ENCODE results near the gene NPB.

The NPB gene

DNA sequence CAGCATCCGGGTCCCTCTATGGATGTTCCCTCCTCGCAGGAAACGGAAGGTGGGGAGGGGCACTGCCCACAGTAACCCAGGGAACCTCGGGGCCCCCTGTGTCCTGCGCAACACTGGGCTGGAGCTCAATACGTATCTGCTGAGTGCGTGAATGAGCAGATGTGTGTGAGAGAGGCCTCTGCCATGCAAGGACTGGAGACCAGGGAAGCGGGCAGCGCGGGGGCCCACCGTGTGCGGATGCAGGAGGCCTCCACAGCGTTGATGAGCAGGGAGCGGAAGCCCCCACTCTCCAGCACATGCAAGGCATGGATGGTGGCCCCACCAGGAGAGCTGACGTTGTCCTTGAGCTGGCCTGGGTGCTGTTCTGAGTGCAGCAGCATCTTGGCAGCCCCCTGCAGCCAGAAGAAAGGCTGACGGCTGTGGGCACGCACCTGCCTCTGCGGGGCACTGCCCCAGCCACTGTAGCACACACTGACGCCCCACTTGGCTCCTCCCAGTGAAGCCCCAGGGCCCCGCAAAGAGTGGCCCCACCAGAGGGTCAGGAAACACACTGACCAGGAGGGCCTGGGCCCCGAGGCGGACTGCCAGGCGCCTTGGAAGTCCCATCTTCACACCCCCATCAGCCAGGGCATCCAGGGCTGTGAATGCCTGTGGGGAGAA lies 32.2 kb downstream of the NPB start:
- TF ChIP-seq, protein P1, sequence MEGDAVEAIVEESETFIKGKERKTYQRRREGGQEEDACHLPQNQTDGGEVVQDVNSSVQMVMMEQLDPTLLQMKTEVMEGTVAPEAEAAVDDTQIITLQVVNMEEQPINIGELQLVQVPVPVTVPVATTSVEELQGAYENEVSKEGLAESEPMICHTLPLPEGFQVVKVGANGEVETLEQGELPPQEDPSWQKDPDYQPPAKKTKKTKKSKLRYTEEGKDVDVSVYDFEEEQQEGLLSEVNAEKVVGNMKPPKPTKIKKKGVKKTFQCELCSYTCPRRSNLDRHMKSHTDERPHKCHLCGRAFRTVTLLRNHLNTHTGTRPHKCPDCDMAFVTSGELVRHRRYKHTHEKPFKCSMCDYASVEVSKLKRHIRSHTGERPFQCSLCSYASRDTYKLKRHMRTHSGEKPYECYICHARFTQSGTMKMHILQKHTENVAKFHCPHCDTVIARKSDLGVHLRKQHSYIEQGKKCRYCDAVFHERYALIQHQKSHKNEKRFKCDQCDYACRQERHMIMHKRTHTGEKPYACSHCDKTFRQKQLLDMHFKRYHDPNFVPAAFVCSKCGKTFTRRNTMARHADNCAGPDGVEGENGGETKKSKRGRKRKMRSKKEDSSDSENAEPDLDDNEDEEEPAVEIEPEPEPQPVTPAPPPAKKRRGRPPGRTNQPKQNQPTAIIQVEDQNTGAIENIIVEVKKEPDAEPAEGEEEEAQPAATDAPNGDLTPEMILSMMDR (IDR thresholded peaks at IDR 0.05): no peak
- Histone ChIP-seq H3K27me3 (peaks cover 100% of the 10 kb centered on the region), H3K36me3 (no peaks in the 10 kb centered on the region), H3K4me1 (ENCODE audit: control insufficient read depth in 1 of 2, insufficient read depth in 1 of 2, low read depth in 1 of 2, low read length in 1 of 2) (peaks cover 21 to 23% of the 10 kb centered on the region in 2 experiments), H3K9me3 (no peaks in the 10 kb centered on the region), H3K27ac (no peak overlapping the region), H3K4me3 (ENCODE audit: low read depth in 1 of 2, low read length in 1 of 2) (no peak overlapping the region)

DNA sequence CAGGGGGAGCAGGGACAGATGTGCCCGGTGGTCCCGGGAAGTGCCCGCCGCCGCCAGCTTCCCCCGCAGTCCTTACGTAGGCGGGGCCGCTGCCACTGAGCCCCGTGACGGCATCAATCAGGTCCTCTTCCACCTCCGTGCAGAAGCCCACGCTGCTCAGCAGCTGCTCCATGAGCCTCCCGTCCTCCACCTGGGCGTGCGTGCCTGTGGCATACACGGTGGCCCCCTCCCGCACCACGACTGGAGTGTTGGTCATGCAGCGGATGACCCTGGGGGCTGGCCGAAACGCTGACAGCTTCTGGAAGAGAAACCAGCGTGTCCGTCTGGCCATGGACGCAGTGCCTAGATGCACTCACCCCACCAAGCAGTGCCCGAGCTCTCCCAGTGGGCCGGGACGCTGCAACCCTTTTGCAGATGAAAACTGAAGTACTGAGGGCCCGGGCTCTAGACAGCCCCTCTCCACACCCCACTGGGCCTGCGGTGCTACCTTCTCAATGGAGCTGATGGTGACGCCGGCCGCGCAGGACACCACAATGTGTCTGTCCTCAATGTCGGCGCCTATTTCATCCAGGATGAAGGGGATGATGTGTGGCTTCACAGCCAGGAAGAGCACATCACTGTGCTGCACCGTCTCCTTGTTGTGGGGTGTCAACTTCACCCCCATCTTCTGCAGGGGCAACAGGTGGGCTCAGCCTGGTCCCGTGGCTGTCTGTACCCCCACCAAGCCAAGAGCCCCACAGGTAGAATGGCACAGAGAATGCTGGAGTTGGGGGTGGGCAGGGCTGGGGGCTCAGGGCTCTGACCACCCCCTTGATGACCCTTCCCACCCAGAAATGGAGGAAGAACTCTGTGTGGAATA lies 33.0 kb downstream of the NPB start:
- Histone ChIP-seq H3K27me3 (peaks cover 100% of the 10 kb centered on the region), H3K36me3 (no peaks in the 10 kb centered on the region), H3K27ac (no peak overlapping the region), H3K4me3 (ENCODE audit: low read depth in 1 of 2, low read length in 1 of 2) (no peak overlapping the region), H3K9me3 (no peaks in the 10 kb centered on the region), H3K4me1 (ENCODE audit: control insufficient read depth in 1 of 2, insufficient read depth in 1 of 2, low read depth in 1 of 2, low read length in 1 of 2) (peaks cover 21 to 23% of the 10 kb centered on the region in 2 experiments)
- TF ChIP-seq, protein P1 (IDR thresholded peaks at IDR 0.05): no peak

DNA sequence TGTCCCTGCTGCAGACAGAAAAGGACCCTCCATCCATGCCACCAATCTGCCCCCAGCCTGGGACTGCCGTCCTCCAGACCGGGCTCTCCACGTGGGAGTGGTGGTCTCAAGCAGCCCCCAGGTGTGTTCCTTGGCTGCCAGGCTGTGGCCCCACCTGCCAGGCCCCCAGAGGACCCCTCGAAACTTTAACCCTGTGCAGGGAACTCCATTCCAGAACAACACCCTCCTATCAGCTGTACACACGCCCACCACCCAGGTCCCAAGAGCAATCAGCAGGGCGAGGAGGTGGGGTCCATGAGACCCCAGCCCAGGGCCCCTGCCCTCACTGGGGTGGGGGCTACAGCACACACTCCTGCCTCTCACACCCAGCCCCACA lies 33.7 kb downstream of the NPB start:
- Histone ChIP-seq H3K27ac (no peak overlapping the region), H3K27me3 (peaks cover 100% of the 10 kb centered on the region), H3K9me3 (no peaks in the 10 kb centered on the region), H3K4me3 (ENCODE audit: low read depth in 1 of 2, low read length in 1 of 2) (no peak overlapping the region), H3K4me1 (ENCODE audit: control insufficient read depth in 1 of 2, insufficient read depth in 1 of 2, low read depth in 1 of 2, low read length in 1 of 2) (peaks cover 21 to 23% of the 10 kb centered on the region in 2 experiments), H3K36me3 (no peaks in the 10 kb centered on the region)
- TF ChIP-seq, protein P1 (IDR thresholded peaks at IDR 0.05): no peak

DNA sequence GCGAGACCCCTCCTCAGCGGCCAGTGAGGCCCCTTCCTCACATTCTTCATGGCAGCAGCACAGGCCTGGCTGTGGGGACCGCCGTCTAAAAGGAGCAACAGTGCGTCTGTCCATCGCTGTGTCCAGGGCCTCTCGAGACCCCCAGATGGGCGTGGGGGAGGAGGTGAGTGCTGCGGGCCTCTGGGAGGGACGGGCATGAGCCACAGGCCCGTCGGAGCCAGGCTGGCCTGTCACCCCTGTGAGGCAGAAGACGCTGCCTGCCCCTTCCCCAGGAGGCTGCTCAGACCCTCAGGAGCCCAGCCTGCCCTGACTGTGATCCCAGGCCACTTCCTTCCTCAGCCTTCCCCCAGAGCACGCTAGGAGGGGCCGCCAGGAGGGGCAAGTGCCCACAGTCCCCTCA lies 37.2 kb downstream of the NPB start:
- Histone ChIP-seq H3K9me3 (no peaks in the 10 kb centered on the region), H3K27ac (no peak overlapping the region), H3K36me3 (no peaks in the 10 kb centered on the region), H3K4me1 (ENCODE audit: control insufficient read depth in 1 of 2, insufficient read depth in 1 of 2, low read depth in 1 of 2, low read length in 1 of 2) (peaks cover 17 to 18% of the 10 kb centered on the region in 2 experiments), H3K4me3 (ENCODE audit: low read depth in 1 of 2, low read length in 1 of 2) (no peak overlapping the region), H3K27me3 (peaks cover 97% of the 10 kb centered on the region)
- TF ChIP-seq, protein P1 (IDR thresholded peaks at IDR 0.05): no peak

DNA sequence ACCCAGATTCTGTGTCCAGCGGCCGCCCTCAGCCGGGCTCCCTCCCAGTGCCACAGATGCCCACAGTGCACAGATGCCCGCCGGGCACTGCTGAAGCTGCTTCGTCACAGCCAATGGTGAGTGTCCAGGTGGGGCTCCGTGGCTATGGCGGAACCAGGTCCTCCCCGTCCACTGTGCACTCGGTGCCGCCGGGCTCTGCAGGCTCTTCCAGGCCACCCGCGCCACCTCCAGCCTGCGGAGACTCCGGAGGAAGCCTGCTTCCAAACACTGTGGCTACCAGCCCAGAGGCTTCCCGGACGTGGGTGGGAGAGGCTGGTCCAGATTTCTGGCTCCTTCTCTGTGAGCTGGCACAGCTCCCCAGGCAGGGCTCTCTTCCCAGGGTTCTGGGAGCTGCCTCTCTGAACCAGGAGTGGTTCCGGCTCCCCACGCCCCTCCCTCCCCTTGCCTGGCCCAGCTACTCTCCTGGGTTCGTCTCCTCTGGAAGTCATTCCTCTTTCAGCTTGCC lies 37.9 kb downstream of the NPB start:
- Histone ChIP-seq H3K27ac (no peak overlapping the region), H3K9me3 (no peaks in the 10 kb centered on the region), H3K4me3 (ENCODE audit: low read depth in 1 of 2, low read length in 1 of 2) (no peak overlapping the region), H3K27me3 (peaks cover 97% of the 10 kb centered on the region), H3K4me1 (ENCODE audit: control insufficient read depth in 1 of 2, insufficient read depth in 1 of 2, low read depth in 1 of 2, low read length in 1 of 2) (peaks cover 12 to 14% of the 10 kb centered on the region in 2 experiments), H3K36me3 (no peaks in the 10 kb centered on the region)
- TF ChIP-seq, protein P1 (IDR thresholded peaks at IDR 0.05): no peak

Measured in neutrophil (primary cell).